ENCODE results near the gene TBL1XR1. TPM values are rescaled to one million over a fixed set of nuclear protein-coding genes. Genes with fewer than 3 reads are reported as not detected.

TBL1XR1 gene
- total and polyA plus RNA-seq, 2 of the 8 experiments (the other 6 are each of a cell fraction or from before 2014, with no cell fraction given), result 28.1 to 147 TPM

DNA sequence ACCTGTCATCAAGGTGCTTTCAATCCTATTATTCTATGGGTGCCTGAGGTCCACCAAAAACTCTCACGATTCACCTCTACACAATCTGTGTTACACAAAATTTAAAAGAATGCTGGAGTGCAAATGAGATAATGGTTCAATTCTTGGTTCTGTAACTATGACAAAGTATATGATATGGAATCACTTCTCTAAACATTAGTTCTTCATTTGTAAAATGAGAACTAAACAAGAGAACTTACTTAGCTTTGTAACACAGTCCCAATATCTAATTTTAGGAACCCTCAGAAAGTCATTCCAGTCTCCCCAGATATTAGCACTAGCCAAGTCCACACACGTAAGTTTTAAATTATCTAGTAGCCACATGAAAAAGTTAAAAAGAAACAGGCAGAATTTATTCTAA, 111.5 kb downstream of the TBL1XR1 start:
- ChIA-PET POLR2A (ENCODE audit: partially characterized antibody) (no interaction called here), CTCF (ENCODE audit: partially characterized antibody) (interaction anchor here (0.6 kb wide), 1 partner anchor 627 kb away, joined by 3 read pairs; no protein-coding TSS in a partner anchor)
- Histone ChIP-seq H3K4me1 (replicated peaks in 1 of 4; ENCODE audit: control insufficient read depth in 3 of 4, insufficient read depth in 4 of 4, low read length in 3 of 4) (peaks cover 0 to 8% (median 4%) of the 10 kb centered on the region in 4 experiments; a peak in 4 of 7 replicates), H2BK12ac (ENCODE audit: low read depth, low read length) (no peak overlapping the region), H2BK120ac (replicated peaks; ENCODE audit: low read depth, low read length) (no peak overlapping the region), H3K9me3 (ENCODE audit: insufficient read depth in 2 of 2, low read depth in 1 of 2, low read length in 1 of 2) (no peaks in the 10 kb centered on the region), H4K8ac (ENCODE audit: extremely low read depth, insufficient read depth, low read length) (no peak overlapping the region), H3K23me2 (ENCODE audit: low read depth, low read length) (no peaks in the 10 kb centered on the region), H4K91ac (replicated peaks; ENCODE audit: insufficient read length, low read length) (no peak overlapping the region), H3K36me3 (ENCODE audit: control insufficient read depth in 2 of 4, insufficient read depth in 4 of 4, low read length in 3 of 4) (no peaks in the 10 kb centered on the region; a peak in 1 of 8 replicates), H4K5ac (ENCODE audit: insufficient read length, low read depth, low read length) (no peak overlapping the region), H3K4me2 (ENCODE audit: insufficient read depth in 1 of 2, low read depth in 2 of 2, low read length in 2 of 2) (no peak overlapping the region), H3K18ac (ENCODE audit: extremely low read depth, low read length) (no peak overlapping the region), H3K27ac (ENCODE audit: low read depth, low read length) (no peak overlapping the region), H2BK5ac (ENCODE audit: low read depth, low read length) (no peak overlapping the region), H3K79me1 (ENCODE audit: low read depth, low read length) (peaks cover 3% of the 10 kb centered on the region), H3K4me3 (ENCODE audit: extremely low read depth in 1 of 4, insufficient read depth in 2 of 4, low read depth in 3 of 4, low read length in 4 of 4) (no peak overlapping the region), H3K4ac (replicated peaks; ENCODE audit: insufficient read length, low read depth, low read length) (no peak overlapping the region), H3K27me3 (replicated peaks in 1 of 4; ENCODE audit: control insufficient read depth in 3 of 4, extremely low read depth in 1 of 4, insufficient read depth in 3 of 4, low read length in 3 of 4) (no peaks in the 10 kb centered on the region), H3K14ac (ENCODE audit: insufficient read length) (no peak overlapping the region), H3K56ac (replicated peaks; ENCODE audit: insufficient read length, low read depth, low read length) (no peak overlapping the region), H2BK15ac (ENCODE audit: low read length) (no peak overlapping the region), H4K20me1 (replicated peaks in 1 of 2; ENCODE audit: control insufficient read depth in 1 of 2, insufficient read depth in 2 of 2, low read length in 2 of 2) (peaks cover 6 to 10% of the 10 kb centered on the region in 2 experiments), H2AFZ (ENCODE audit: low read length) (no peak overlapping the region), H3K79me2 (ENCODE audit: control insufficient read depth in 1 of 2, insufficient read depth in 2 of 2, low read length in 2 of 2) (peaks cover 10 to 97% of the 10 kb centered on the region in 2 experiments; a peak in 3 of 4 replicates), H2AK5ac (ENCODE audit: low read depth, low read length) (no peak overlapping the region), H3K9ac (replicated peaks in 1 of 4; ENCODE audit: extremely low read depth in 1 of 4, low read depth in 3 of 4, low read length in 3 of 4) (no peak overlapping the region), H3K23ac (ENCODE audit: insufficient read length) (no peak overlapping the region), H2BK20ac (ENCODE audit: low read length) (no peak overlapping the region)
- no peak for TF ChIP-seq YY1 (IDR thresholded peaks at IDR 0.05; ENCODE audit: low read depth, low read length)
- TF ChIP-seq SAP30 (IDR thresholded peaks at IDR 0.05; ENCODE audit: insufficient read depth, insufficient replicate concordance, low read length), result no peak
- TF ChIP-seq, protein P1, sequence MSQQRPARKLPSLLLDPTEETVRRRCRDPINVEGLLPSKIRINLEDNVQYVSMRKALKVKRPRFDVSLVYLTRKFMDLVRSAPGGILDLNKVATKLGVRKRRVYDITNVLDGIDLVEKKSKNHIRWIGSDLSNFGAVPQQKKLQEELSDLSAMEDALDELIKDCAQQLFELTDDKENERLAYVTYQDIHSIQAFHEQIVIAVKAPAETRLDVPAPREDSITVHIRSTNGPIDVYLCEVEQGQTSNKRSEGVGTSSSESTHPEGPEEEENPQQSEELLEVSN (IDR thresholded peaks at IDR 0.05), result no peak
- no peak for DNase-seq (ENCODE audit: low read depth in 1 of 2, low spot score in 2 of 2)
- WGBS, 2 experiments (ENCODE audit: extremely low coverage in 1 of 2, insufficient coverage in 1 of 2, insufficient read length in 1 of 2, insufficient replicate concordance in 2 of 2, low coverage in 1 of 2, low lambda C conversion rate in 2 of 2, missing lambda C conversion rate in 1 of 2), result 64% methylated on average over 2 of the region's 2 CpGs; no CpG with 5 or more reads in 1 of the 2 experiments
- FAIRE-seq, result no peak

Measured in H1 (cell line).